ENCODE results near the gene RNASE11.

GRCh38 chr14:20563971-20564370 lies 23.8 kb downstream of the RNASE11 start:
- TF ChIP-seq POLR2A (IDR thresholded peaks at IDR 0.05; ENCODE audit: low read length) (no peak), GATA1 (IDR thresholded peaks at IDR 0.05; ENCODE audit: low read depth, low read length) (no peak)
